DMS53 (cell line): ENCODE data around the gene WNT1.

Experiments
- DNase-seq: peaks from one replicate; lab custom pipeline; 2025; lab: John Stamatoyannopoulos, UW

Gene WNT1

GRCh38 chr12:49000346-49000745 lies 22.2 kb downstream of the WNT1 start:
- DNase-seq = no peak

DNA sequence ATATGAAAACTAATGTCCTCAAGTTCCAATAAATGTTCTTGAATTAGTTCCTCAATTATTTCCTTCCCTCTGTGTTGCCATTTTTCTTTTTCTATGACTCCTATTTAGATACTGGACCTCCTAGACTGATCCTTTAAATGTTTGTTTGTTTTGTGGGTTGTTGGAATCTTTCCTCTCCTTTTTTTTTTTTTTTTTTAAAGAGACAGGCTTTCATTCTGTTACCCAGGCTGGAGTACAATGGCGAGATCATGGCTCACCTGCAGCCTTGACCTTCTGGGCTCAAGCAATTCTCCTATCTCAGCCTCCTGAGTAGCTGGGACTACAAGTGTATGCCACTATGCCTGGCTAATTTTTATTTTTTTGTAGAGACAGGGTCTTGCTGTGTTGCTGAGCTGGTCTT lies 30.8 kb downstream of the WNT1 start:
- peak; percentile 22 for DNase-seq

DNA sequence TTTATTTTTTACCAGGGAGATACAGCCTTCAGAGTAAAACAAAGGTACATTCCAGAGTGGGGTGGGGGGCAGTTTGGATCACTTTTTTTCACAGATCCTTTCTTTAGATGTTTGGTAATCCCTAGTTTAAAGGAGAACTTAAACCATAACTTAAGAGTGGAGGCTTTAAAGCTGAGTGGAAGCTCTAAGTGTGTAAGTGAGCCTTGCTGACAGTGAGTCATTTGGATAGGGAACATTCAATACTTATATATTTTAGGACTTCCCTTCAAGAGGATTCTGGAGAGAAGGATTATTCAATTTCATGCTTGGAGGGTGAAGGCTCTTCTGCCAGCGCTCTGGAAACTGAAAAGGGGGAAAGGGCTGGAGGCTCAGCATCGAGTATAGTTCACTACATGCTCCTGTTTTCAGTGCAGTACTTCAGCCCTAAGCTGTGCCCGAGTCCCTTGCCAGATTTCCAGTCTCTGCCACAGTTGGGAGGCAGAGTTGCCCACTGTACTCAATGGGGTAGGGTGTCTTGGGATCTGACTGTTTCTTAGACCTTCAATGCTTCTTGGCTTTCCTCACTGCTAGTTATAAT lies 32.1 kb downstream of the WNT1 start:
- no peak for DNase-seq

GRCh38 chr12:49012739-49013138 lies 34.6 kb downstream of the WNT1 start:
- no peak for DNase-seq

DNA sequence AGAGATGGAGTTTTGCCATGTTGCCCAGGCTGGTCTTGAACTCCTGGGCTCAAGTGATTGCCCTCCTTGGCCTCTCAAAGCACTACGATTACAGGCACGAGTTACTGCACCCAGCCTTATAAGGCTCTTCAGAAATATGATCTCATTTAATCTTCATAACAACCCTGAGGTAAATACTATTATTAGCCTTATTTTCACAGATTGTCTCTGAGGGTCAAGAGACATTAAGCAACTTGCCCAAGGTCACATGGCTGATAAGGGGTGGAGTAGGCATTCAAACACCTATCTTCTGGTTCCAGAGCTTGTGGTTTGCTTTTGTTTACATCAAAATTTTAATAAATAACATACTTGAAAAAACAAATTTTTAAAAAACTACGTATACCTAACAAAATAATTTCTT lies 35.3 kb downstream of the WNT1 start:
- no peak for DNase-seq

DNA sequence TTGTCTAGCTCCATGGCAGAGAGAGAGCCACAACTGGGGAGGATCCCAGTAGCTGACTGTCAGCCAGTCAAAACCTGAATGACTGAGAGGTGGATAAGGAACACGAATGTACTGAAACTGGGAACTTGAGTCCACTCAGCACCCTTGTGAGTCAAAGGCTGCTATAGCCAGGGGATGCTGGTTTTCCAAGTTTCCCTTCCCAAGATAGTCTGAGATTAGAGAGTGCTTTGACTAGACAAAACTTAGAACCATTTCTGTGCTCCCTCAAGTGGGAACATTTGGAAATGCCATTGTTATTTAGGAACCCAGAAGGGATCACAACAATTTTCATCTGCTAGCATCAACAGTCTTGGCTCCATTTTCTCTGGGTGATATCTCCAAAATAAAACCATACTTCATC lies 36.4 kb downstream of the WNT1 start:
- DNase-seq = no peak

GRCh38 chr12:49015196-49015595 lies 37.1 kb downstream of the WNT1 start:
- no peak for DNase-seq

GRCh38 chr12:49017891-49018260 lies 39.8 kb downstream of the WNT1 start:
- no peak for DNase-seq

DNA sequence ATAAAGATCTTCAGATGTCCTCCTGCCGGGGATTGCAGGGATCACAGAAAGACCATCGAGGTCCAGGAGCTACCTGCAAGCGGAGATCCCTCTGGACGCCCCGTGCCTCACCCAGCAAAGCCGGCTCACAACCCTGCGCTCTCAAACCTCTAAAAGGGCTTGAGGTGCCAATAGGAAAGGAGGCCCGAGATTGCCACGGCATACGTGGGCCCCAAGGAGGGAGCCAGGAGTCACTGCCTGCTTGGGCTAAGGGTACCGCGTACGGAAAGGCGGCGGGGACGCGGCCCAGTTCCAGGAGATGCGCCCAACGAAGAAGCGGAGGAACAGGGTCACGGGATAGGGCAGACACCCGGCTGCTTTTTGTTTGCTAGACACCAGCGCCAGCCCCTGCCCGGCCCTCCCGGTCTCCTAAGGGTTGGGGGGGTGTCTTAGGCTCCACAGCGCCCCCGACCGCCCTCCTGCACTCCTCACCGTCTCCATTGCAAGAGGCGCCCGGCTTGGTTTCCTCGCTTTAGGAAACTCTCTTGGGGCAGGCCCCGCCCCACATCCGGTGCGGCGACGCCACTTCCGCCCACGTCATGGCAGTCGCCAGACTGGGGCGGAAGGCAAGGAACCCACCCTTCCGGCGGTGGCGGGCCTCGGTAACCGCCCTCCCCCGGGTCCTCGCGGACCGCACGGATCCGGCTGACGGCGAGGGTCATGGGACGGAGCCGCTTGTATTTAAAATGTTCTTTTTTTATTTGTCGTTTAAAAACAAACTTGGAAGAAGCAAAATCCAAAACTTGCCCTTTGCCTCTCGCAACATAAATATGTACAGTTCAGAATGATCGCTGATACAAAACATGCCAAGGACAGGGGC lies 40.4 kb downstream of the WNT1 start, which contains the start of gene PRKAG1:
PRKAG1 (minus strand) TSS at position 516 of the 859 bp plus-strand sequence; CDS start at position 480, 36 bp downstream.
- peak; percentile 98 for DNase-seq

GRCh38 chr12:49019120-49019430 lies 41.0 kb downstream of the WNT1 start:
- DNase-seq = no peak

GRCh38 chr12:49019443-49020324 lies 41.6 kb downstream of the WNT1 start:
- DNase-seq = peak; percentile 67

DNA sequence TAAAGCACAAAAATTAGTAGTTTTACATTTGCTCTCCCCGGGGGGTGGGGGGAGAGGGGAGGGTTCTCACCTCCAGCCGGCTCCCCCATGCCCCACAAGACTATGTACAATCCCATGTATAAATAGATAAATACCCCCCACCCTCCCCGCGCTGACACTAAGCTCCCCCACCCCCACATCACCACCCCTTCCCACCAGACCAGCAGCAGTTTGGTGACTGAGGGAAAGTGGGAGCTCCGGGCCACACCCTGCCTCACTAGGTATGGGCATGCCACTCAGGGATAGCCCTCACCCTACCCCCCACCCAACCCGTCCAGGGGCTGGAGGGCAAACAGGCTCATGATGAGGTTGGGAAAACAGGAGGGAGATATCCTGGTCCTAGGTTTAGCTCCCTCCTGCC lies 42.3 kb downstream of the WNT1 start:
- DNase-seq = peak; percentile 17

- DNase-seq = no peak
Measured at GRCh38 chr12:49021292-49021915, 43.3 kb downstream of the WNT1 start.

GRCh38 chr12:49022558-49023178 lies 44.5 kb downstream of the WNT1 start:
- DNase-seq = no peak

DNA sequence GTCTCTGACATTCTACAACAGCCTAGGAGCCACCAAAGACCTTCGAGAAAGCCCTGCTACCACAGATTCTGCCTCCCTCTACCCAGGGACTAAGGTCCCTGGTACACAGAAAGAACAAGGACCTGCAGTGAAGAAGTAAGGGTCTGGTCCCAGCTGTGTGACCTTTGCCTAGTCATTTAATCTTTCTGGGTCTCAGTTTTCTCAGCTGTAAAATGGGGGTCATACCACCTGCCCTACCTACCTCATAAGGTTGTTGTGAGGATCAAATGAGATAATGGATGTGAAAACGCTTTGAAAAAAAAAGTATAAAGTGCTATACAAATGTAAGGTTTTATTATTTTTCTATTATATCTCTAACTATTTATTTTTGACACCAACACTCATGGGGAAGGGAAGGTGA lies 45.7 kb downstream of the WNT1 start:
- DNase-seq = no peak

- no peak for DNase-seq
Measured at GRCh38 chr12:49024543-49024942, 46.4 kb downstream of the WNT1 start.

DNA sequence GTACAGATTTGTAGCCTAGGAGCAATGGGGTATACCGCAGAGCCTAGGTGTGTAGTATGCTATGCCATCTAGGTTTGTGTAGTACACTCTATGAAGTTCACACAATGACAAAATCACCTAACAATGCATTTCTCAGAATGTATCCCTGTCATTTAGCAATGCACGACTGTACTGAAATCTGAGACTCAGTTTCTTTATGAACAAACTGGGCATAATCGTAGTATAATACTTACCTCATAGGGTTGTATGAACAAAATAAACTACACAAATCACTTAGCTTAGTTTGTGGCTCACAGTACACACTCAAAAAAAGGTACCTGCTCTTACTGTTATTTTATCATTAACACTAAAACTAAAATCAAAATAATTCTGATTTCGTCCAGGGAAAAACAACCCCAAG lies 47.3 kb downstream of the WNT1 start:
- no peak for DNase-seq

DNA sequence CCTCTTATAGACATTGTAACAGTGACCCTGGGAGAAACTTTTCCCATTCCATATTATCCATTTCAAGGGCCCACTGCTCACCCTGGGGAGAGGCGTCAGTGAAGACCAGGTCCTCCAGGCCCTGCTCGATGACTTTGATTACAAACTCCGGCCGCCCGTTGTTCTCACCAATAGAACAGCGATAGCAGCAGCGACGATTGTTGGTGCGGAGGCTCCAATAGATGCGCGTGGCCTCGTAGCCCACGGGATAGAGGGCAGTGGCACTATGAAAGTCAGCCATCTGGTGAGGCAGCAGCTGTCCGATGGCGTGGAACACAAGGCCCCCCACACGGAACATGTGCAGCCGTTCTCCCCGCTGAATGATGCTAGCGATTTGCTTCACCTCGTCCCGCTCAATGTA lies 48.0 kb downstream of the WNT1 start:
- DNase-seq = no peak

- no peak for DNase-seq
Measured at GRCh38 chr12:49026678-49027480, 48.8 kb downstream of the WNT1 start.

DNA sequence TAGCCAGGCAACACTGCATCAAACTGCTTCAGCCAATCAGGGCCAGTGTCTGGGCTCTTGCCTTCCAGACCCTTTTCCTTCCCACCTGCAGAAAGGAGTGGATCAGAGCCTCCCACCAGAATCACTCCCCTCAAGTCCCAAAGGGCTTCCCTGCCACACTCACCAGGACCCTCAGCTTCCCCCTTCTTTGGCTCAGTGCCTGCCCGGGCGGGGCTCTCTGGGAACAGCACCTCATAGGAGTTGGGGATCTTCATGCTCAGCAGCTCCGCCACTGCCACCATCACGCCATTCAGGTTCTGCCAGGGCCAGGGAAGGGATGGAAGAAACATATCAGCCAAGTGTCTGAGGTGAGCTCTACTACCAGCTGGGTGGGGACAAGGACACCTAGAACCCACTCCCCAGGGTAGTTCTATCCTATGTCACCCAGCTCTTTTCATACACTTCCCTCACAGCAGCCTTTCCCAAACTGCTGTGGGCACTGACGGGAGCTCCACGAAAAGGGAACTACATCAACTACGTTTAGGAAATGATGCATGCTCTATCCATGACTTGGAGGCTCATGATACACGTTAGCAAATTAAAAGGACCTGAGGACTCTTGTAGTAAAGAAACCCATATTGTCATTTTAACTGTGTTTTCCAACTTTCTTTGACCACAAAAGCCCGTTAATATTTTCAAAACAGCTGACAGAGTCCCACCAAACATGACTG lies 49.9 kb downstream of the WNT1 start:
- no peak for DNase-seq
